Naive thymus-derived CD4-positive, alpha-beta T cell (primary cell): ENCODE results near the gene TRIP12. TPM values are rescaled to one million over a fixed set of nuclear protein-coding genes. Genes with fewer than 3 reads are reported as not detected.

ENCODE experiments used
- ATAC-seq: fragments of 150-1000 bp; cut with Tn5 transposase; 2 replicates; pipeline ENCODE4 v1.10.0; 2021; ENCODE audit warnings: mild to moderate bottlenecking, moderate library complexity
- CTCF ChIA-PET: fragments of 350-600 bp; sonication (Branson Sonifier 250); formaldehyde crosslinking; loops from one replicate; lab custom pipeline; 2021; ENCODE audit warnings: antibody characterized with exemption; lab: Charles Lee
- POLR2A ChIA-PET: fragments of 350-600 bp; sonication (Branson Sonifier 250); formaldehyde crosslinking; loops from one replicate; lab custom pipeline; 2021; ENCODE audit warnings: antibody characterized with exemption, inconsistent platforms; lab: Charles Lee
- DNase-seq, 9 donors: peaks; one replicate each; pipeline versions ENCODE4 v3.0.0 to v3.0.0-alpha.2; 2020 to 2022; ENCODE audit warnings: mixed read lengths in 1 of 9
- H3K27ac ChIP-seq: one replicate; pipeline ENCODE4 v1.7.0; 2013; ENCODE audit warnings: mild to moderate bottlenecking, low read depth, low read length, moderate library complexity
- H3K27me3 ChIP-seq, 2 donors: one replicate each; pipeline ENCODE4 v1.7.0; 2013; ENCODE audit warnings: low read length in 2 of 2, mild to moderate bottlenecking in 2 of 2, moderate library complexity in 2 of 2; ENCODE audit not compliant: control insufficient read depth in 2 of 2, insufficient read depth in 2 of 2
- H3K36me3 ChIP-seq, 3 experiments: 1 replicate in 2 of 3; 2 replicates in 1 of 3; pipeline ENCODE4 v1.7.0; 2013; ENCODE audit warnings: low read length in 3 of 3, mild to moderate bottlenecking in 3 of 3, moderate library complexity in 1 of 3; ENCODE audit not compliant: insufficient read depth in 3 of 3, control insufficient read depth in 2 of 3
- H3K4me1 ChIP-seq, 2 donors: one replicate each; pipeline ENCODE4 v1.7.0; 2013; ENCODE audit warnings: low read length in 2 of 2, mild to moderate bottlenecking in 2 of 2, moderate library complexity in 1 of 2; ENCODE audit not compliant: control insufficient read depth in 2 of 2, insufficient read depth in 2 of 2
- H3K4me3 ChIP-seq: 2 replicates; pipeline ENCODE4 v1.7.0; 2013; ENCODE audit warnings: mild to moderate bottlenecking, low read length
- H3K9me3 ChIP-seq, 3 experiments: 1 replicate in 2 of 3; 2 replicates in 1 of 3; pipeline ENCODE4 v1.7.0; 2013; ENCODE audit warnings: low read length in 3 of 3; ENCODE audit not compliant: control insufficient read depth in 2 of 3
- H3K27ac Mint-ChIP-seq, 9 donors: one replicate each; pipeline ENCODE4 v1.8.0; 2020 to 2022; ENCODE audit warnings: mixed read lengths in 9 of 9, mild to moderate bottlenecking in 8 of 9, moderate library complexity in 5 of 9, inconsistent platforms in 2 of 9
- H3K27me3 Mint-ChIP-seq, 5 donors: one replicate each; pipeline ENCODE4 v1.8.0; 2021 to 2022; ENCODE audit warnings: mixed read lengths in 5 of 5, mild to moderate bottlenecking in 1 of 5
- H3K36me3 Mint-ChIP-seq, 5 donors: one replicate each; pipeline ENCODE4 v1.8.0; 2020 to 2022; ENCODE audit warnings: mixed read lengths in 5 of 5, mild to moderate bottlenecking in 3 of 5, inconsistent platforms in 1 of 5
- H3K4me1 Mint-ChIP-seq, 7 donors: one replicate each; pipeline ENCODE4 v1.8.0; 2020 to 2022; ENCODE audit warnings: mixed read lengths in 7 of 7, mild to moderate bottlenecking in 3 of 7, inconsistent platforms in 1 of 7
- H3K4me3 Mint-ChIP-seq, 10 donors: one replicate each; pipeline ENCODE4 v1.8.0; 2020 to 2022; ENCODE audit warnings: mild to moderate bottlenecking in 10 of 10, mixed read lengths in 10 of 10, moderate library complexity in 6 of 10, inconsistent platforms in 2 of 10
- H3K9me3 Mint-ChIP-seq, 11 donors: one replicate each; pipeline ENCODE4 v1.8.0; 2020 to 2022; ENCODE audit warnings: mixed read lengths in 11 of 11, mild to moderate bottlenecking in 4 of 11, inconsistent platforms in 1 of 11, moderate library complexity in 1 of 11
- intact Hi-C, 2 donors: fragments of 100-400 bp; cut with micrococcal nuclease; formaldehyde crosslinking; loops; one replicate each; pipeline ENCODE4 v1.15.1; 2023
- polyA plus RNA-seq, 2 donors: library from polyadenylated mRNA; unstranded; fragments of 300-500 nt; fragmentation: Illumina TruSeq; gene quantifications; one replicate each; pipeline ENCODE4 v1.2.3, GENCODE V29; 2021
- total RNA-seq, 6 experiments: library from RNA in 5 of 6; stranded (reverse) in 5 of 6; gene quantifications; 1 replicate in 5 of 6; 2 replicates in 1 of 6; pipeline ENCODE4 v1.2.3 and lab custom pipeline; 2021 to 2026

TRIP12 gene
- total and polyA plus RNA-seq, 7 experiments from 2014 or later = 34.8 to 247 (median 224) TPM

DNA sequence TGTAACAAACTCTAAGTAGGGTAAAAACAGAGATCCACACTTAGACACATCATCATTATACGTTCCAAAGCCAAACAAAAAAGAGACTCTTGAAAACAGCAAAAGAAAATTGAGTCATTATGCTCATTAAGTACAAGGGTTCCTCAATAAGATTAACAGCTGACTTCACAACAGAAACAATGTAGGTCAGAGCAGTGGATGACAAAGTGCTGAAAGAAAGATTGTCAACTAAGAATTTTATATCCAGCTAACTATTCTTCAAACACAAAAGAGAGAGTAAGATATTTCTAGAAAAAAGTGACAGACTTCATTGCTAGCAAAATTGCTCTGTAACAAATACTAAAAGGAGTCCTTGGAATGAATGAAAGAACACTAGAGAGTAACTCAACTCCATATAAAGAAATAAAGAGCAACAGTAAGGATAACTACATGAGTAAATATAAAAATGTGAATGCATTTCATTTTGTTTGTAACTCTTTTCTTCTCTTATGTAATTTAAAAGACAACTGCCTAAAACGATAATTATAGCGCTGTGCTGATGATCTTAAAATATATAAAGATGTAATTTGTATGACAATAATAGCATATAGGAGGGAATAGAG lies 183.7 kb downstream of the TRIP12 start:
- H3K9me3 ChIP-seq = peaks cover 0 to 15% (median 3%) of the 10 kb centered on the region in 3 experiments
- Mint-ChIP-seq H3K36me3 (peaks cover 0 to 15% (median 6%) of the 10 kb centered on the region in 5 donors), H3K27me3 (peaks cover 0 to 10% (median 6%) of the 10 kb centered on the region in 5 donors), H3K9me3 (peaks cover 5 to 48% (median 25%) of the 10 kb centered on the region in 11 donors), H3K27ac (no peak overlapping the region), H3K4me3 (no peak overlapping the region), H3K4me1 (peaks cover 0 to 10% (median 0%) of the 10 kb centered on the region in 7 donors)
- intact Hi-C loops = no loop called here
- H3K27ac ChIP-seq = no peak overlapping the region
- POLR2A ChIA-PET = no interaction called here
- CTCF ChIA-PET = no interaction called here
- DNase-seq = no peak
- H3K27me3 ChIP-seq = no peaks in the 10 kb centered on the region
- no peaks in the 10 kb centered on the region for H3K36me3 ChIP-seq
- ATAC-seq = no peak
- no peaks in the 10 kb centered on the region for H3K4me1 ChIP-seq
- H3K4me3 ChIP-seq = no peak overlapping the region

GRCh38 chr2:229734410-229734809 lies 187.4 kb downstream of the TRIP12 start:
- Histone ChIP-seq H3K27me3 (no peaks in the 10 kb centered on the region), H3K36me3 (no peaks in the 10 kb centered on the region), H3K4me1 (no peaks in the 10 kb centered on the region), H3K27ac (no peak overlapping the region), H3K9me3 (peaks cover 0 to 15% (median 3%) of the 10 kb centered on the region in 3 experiments), H3K4me3 (no peak overlapping the region)
- Mint-ChIP-seq H3K9me3 (peaks cover 5 to 32% (median 18%) of the 10 kb centered on the region in 11 donors), H3K4me1 (peaks cover 0 to 13% (median 0%) of the 10 kb centered on the region in 7 donors), H3K4me3 (no peak overlapping the region), H3K27ac (no peak overlapping the region), H3K36me3 (peaks cover 0 to 11% (median 6%) of the 10 kb centered on the region in 5 donors), H3K27me3 (peaks cover 0 to 10% (median 2%) of the 10 kb centered on the region in 5 donors)
- POLR2A ChIA-PET = no interaction called here
- CTCF ChIA-PET = no interaction called here
- intact Hi-C loops = no loop called here
- ATAC-seq (no peak), DNase-seq (no peak)

DNA sequence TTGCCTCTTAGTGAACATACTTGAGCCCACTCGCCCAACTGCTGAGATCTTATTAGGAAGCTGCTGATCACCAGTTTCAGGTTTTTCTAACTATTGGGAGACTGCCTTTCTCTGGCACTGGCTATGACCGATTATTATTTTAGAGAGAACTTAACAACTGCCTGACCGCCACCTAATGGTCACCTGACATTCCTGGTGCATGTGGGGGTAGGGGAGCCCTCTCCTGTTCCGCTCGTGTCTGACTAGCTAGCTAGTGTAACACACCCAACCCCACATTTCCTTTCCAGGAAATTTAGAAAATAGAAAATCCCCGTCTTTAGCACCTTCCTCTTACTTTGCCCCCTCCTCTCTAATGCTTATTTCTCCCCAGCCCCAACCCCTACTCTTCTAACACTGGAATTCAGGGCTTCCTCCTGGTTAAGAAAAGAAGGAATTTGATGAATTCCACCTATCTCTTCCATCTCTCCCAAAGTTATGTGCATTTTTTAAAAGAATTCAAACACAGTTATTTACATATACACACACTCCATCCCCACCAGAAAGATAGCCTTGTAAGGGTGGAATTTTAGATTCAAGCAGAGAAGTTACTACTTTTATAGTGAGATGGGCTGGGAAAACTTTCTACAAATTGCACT lies 188.1 kb downstream of the TRIP12 start:
- Histone ChIP-seq H3K27me3 (no peaks in the 10 kb centered on the region), H3K4me1 (no peaks in the 10 kb centered on the region), H3K27ac (no peak overlapping the region), H3K4me3 (no peak overlapping the region), H3K9me3 (peaks cover 0 to 15% (median 2%) of the 10 kb centered on the region in 3 experiments), H3K36me3 (no peaks in the 10 kb centered on the region)
- ChIA-PET POLR2A (no interaction called here), CTCF (no interaction called here)
- intact Hi-C loops = no loop called here
- no peak for ATAC-seq
- Mint-ChIP-seq H3K36me3 (peaks cover 0 to 7% (median 2%) of the 10 kb centered on the region in 5 donors), H3K27me3 (peaks cover 0 to 10% (median 0%) of the 10 kb centered on the region in 5 donors), H3K4me3 (no peak overlapping the region), H3K27ac (no peak overlapping the region), H3K4me1 (peaks cover 0 to 13% (median 0%) of the 10 kb centered on the region in 7 donors), H3K9me3 (peaks cover under 1 to 25% (median 14%) of the 10 kb centered on the region in 11 donors)
- no peak for DNase-seq

DNA sequence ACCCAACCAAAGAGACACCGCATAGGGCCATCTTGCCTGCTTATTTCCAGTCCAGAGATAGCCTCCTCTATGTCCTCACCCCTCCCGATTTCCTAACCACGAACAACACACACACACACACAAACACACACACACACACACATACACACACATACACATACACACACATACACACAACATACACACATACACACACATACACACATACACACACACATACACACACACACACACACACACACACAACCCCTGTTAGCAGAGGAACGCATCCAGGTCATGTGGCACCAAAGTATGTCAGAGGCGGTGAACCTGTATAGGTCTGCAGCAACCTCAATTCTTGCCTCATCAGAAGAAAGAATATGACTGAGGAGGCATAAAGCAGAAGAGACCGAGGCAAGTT lies 188.9 kb downstream of the TRIP12 start:
- DNase-seq (no peak), ATAC-seq (no peak)
- Histone ChIP-seq H3K4me3 (no peak overlapping the region), H3K36me3 (no peaks in the 10 kb centered on the region), H3K4me1 (no peaks in the 10 kb centered on the region), H3K9me3 (peaks cover 0 to 15% (median 0%) of the 10 kb centered on the region in 3 experiments), H3K27ac (no peak overlapping the region), H3K27me3 (no peaks in the 10 kb centered on the region)
- CTCF ChIA-PET = no interaction called here
- H3K4me3 Mint-ChIP-seq = no peak overlapping the region
- POLR2A ChIA-PET = no interaction called here
- intact Hi-C loops = no loop called here
- H3K9me3 Mint-ChIP-seq = peaks cover 0 to 17% (median 9%) of the 10 kb centered on the region in 11 donors
- no peak overlapping the region for H3K27ac Mint-ChIP-seq
- H3K36me3 Mint-ChIP-seq = peaks cover 0 to 5% (median 0%) of the 10 kb centered on the region in 5 donors
- H3K4me1 Mint-ChIP-seq = peaks cover 0 to 13% (median 0%) of the 10 kb centered on the region in 7 donors
- peaks cover 0 to 7% (median 0%) of the 10 kb centered on the region in 5 donors for H3K27me3 Mint-ChIP-seq

- peaks cover 0 to 7% (median 2%) of the 10 kb centered on the region in 11 donors for H3K9me3 Mint-ChIP-seq
- H3K27me3 ChIP-seq = no peaks in the 10 kb centered on the region
- H3K36me3 Mint-ChIP-seq = peaks cover 0 to 5% (median 0%) of the 10 kb centered on the region in 5 donors
- peaks cover 0 to 13% (median 0%) of the 10 kb centered on the region in 7 donors for H3K4me1 Mint-ChIP-seq
- H3K27me3 Mint-ChIP-seq = peaks cover 0 to 5% (median 0%) of the 10 kb centered on the region in 5 donors
- H3K27ac ChIP-seq = no peak overlapping the region
- intact Hi-C loops = no loop called here
- no peaks in the 10 kb centered on the region for H3K36me3 ChIP-seq
- H3K4me3 ChIP-seq = no peak overlapping the region
- H3K4me1 ChIP-seq = no peaks in the 10 kb centered on the region
- ATAC-seq = no peak
- H3K9me3 ChIP-seq = peaks cover 0 to 8% (median 0%) of the 10 kb centered on the region in 3 experiments
- H3K27ac Mint-ChIP-seq = no peak overlapping the region
- no peak overlapping the region for H3K4me3 Mint-ChIP-seq
- ChIA-PET POLR2A (no interaction called here), CTCF (no interaction called here)
- DNase-seq = no peak
These were observed 189.9 kb downstream of the TRIP12 start for GRCh38 chr2:229731916-229732315.

DNA sequence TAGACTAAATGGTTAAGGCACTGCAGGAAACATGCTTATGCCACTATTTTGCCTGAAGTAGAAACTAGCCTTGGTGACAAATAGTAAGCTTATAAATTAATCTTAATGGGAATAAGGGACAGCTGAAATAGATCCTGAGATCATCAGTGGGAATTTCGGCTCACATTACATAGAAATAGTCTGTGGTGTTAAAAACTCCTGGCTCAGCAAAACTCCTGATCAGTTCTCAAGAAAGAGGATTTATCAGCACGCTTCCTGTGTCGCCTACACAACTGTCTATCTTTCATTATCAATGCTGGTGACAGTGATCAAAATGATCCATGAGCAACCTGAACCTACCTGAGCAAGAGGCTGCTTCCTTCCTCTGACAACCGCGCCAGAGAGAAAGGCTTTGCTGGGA lies 190.4 kb downstream of the TRIP12 start:
- Histone ChIP-seq H3K9me3 (peaks cover 0 to 4% (median 0%) of the 10 kb centered on the region in 3 experiments), H3K4me1 (no peaks in the 10 kb centered on the region), H3K4me3 (no peak overlapping the region), H3K36me3 (no peaks in the 10 kb centered on the region), H3K27ac (no peak overlapping the region), H3K27me3 (no peaks in the 10 kb centered on the region)
- Mint-ChIP-seq H3K9me3 (peaks cover 0 to 4% (median 0%) of the 10 kb centered on the region in 11 donors), H3K4me3 (no peak overlapping the region), H3K36me3 (peaks cover 0 to 5% (median 0%) of the 10 kb centered on the region in 5 donors), H3K27ac (no peak overlapping the region), H3K4me1 (peaks cover 0 to 13% (median 0%) of the 10 kb centered on the region in 7 donors), H3K27me3 (peaks cover 0 to 5% (median 0%) of the 10 kb centered on the region in 5 donors)
- DNase-seq (no peak), ATAC-seq (no peak)
- POLR2A ChIA-PET = no interaction called here
- CTCF ChIA-PET = no interaction called here
- intact Hi-C loops = no loop called here
